ENCODE measurements around the gene TCF4.

DNA sequence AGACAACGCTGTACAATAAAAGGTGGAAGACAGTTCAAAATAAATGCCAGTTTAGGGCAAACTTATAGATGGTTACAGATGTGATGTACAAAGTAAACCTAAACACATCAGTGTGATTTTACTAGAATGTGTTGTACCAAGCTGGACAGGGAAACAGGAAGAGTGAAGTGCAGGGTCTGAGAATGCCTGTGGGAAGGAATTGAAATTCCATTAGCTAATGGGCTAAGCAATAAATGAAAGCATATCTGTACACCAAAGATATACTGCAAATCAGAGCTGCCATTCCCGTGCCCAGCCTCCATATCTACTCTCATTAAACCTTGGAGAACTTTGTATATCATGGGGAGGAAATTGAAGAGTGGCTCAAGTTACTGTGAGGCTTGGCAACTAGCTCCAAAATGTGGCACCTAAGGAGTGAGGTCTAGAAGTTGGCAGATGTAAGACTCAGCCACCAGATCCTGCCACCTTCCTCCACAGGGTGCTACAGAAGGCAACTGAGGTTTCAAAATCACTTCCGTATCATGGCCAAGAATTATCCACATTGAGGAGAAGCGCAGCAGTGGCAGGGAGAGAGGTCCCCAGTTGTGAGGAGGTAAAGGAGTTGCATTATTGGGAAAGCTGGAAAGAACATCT lies 277.8 kb downstream of the TCF4 start:
- no peak for TF ChIP-seq CTBP1 (IDR thresholded peaks at IDR 0.05; ENCODE audit: borderline replicate concordance)
- no peak for TF ChIP-seq SP1 (IDR thresholded peaks at IDR 0.05)
- no peak for TF ChIP-seq ZNF384 (IDR thresholded peaks at IDR 0.05)
- no peak for TF ChIP-seq ARNT (IDR thresholded peaks at IDR 0.05)
- no peak for TF ChIP-seq L3MBTL2 (conservative IDR thresholded peaks at IDR 0.05)
- TF ChIP-seq HDGF (IDR thresholded peaks at IDR 0.05; ENCODE audit: borderline replicate concordance): no peak
- no peak for TF ChIP-seq FOXA1 (IDR thresholded peaks at IDR 0.05)
- TF ChIP-seq ELF4 (IDR thresholded peaks at IDR 0.05): no peak
- no peak for TF ChIP-seq BHLHE40 (IDR thresholded peaks at IDR 0.05; ENCODE audit: borderline replicate concordance)
- TF ChIP-seq, protein P1, sequence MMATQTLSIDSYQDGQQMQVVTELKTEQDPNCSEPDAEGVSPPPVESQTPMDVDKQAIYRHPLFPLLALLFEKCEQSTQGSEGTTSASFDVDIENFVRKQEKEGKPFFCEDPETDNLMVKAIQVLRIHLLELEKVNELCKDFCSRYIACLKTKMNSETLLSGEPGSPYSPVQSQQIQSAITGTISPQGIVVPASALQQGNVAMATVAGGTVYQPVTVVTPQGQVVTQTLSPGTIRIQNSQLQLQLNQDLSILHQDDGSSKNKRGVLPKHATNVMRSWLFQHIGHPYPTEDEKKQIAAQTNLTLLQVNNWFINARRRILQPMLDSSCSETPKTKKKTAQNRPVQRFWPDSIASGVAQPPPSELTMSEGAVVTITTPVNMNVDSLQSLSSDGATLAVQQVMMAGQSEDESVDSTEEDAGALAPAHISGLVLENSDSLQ (IDR thresholded peaks at IDR 0.05): no peak
- TF ChIP-seq FOXK2 (IDR thresholded peaks at IDR 0.05): no peak

Measured in HEK293T (cell line).